H1 (cell line): Measurements from ENCODE around the gene FHIP1B. TPM values are rescaled to one million over a fixed set of nuclear protein-coding genes. Genes with fewer than 3 reads are reported as not detected.

ENCODE experiments used
- CTCF ChIA-PET: fragments of 300-600 bp; sonication (Branson Sonifier 250); formaldehyde crosslinking; loops from one replicate; lab custom pipeline; 2021; ENCODE audit not compliant: partially characterized antibody; lab: Charles Lee
- POLR2A ChIA-PET: fragments of 300-600 bp; sonication (Branson Sonifier 250); formaldehyde crosslinking; loops from one replicate; lab custom pipeline; 2021; ENCODE audit warnings: inconsistent platforms; ENCODE audit not compliant: partially characterized antibody; lab: Charles Lee
- DNase-seq, 2 experiments: peaks; one replicate each; pipeline versions ENCODE4 v3.0.0 to v3.0.0-alpha.2; 2010 to 2022; ENCODE audit warnings: low spot score in 2 of 2, low read depth in 1 of 2, mixed read lengths in 1 of 2
- FAIRE-seq: peaks from 2 replicates; lab custom pipeline; 2011; peaks lifted over from hg19 to GRCh38; lab: Jason Lieb, UNC
- H2AFZ ChIP-seq: 2 replicates; pipeline ENCODE4 v1.8.1; 2012; ENCODE audit warnings: low read length, inconsistent platforms
- H2AK5ac ChIP-seq: 2 replicates; pipeline ENCODE4 v1.6.1; 2013; ENCODE audit warnings: low read depth, low read length
- H2BK120ac ChIP-seq: replicated peaks from 2 replicates; pipeline ENCODE3; 2013; ENCODE audit warnings: low read depth, low read length, inconsistent platforms
- H2BK12ac ChIP-seq: 2 replicates; pipeline ENCODE4 v1.6.1; 2013; ENCODE audit warnings: low read depth, low read length
- H2BK15ac ChIP-seq: 2 replicates; pipeline ENCODE4 v1.6.1; 2013; ENCODE audit warnings: low read length
- H2BK20ac ChIP-seq: 2 replicates; pipeline ENCODE4 v1.6.1; 2013; ENCODE audit warnings: low read length
- H2BK5ac ChIP-seq: 2 replicates; pipeline ENCODE4 v1.6.1; 2013; ENCODE audit warnings: low read depth, low read length
- H3K14ac ChIP-seq: 2 replicates; pipeline ENCODE4 v1.6.1; 2013; ENCODE audit warnings: inconsistent platforms; ENCODE audit not compliant: insufficient read length
- H3K18ac ChIP-seq: 2 replicates; pipeline ENCODE4 v1.6.1; 2013; ENCODE audit warnings: low read length; ENCODE audit errors: extremely low read depth
- H3K23ac ChIP-seq: 2 replicates; pipeline ENCODE4 v1.6.1; 2013; ENCODE audit warnings: inconsistent platforms; ENCODE audit not compliant: insufficient read length
- H3K23me2 ChIP-seq: 2 replicates; pipeline ENCODE4 v1.6.1; 2013; ENCODE audit warnings: low read depth, low read length
- H3K27ac ChIP-seq: 2 replicates; pipeline ENCODE4 v1.6.1; 2011; ENCODE audit warnings: low read depth, low read length, inconsistent platforms
- H3K27me3 ChIP-seq, 4 experiments: replicated peaks in 1 of 4; 1 replicate in 1 of 4; 2 replicates in 3 of 4; pipeline versions ENCODE4 v1.6.1 to v1.8.1; 2011 to 2013; ENCODE audit warnings: low read length in 3 of 4, mild to moderate bottlenecking in 3 of 4, inconsistent platforms in 2 of 4, mixed read lengths in 2 of 4, moderate library complexity in 1 of 4; ENCODE audit not compliant: control insufficient read depth in 3 of 4, insufficient read depth in 3 of 4; ENCODE audit errors: extremely low read depth in 1 of 4
- H3K36me3 ChIP-seq, 4 experiments: 2 replicates each; pipeline versions ENCODE4 v1.6.1 to v1.8.1; 2011 to 2013; ENCODE audit warnings: mild to moderate bottlenecking in 4 of 4, low read length in 3 of 4, moderate library complexity in 2 of 4, control low read depth in 1 of 4, inconsistent platforms in 1 of 4; ENCODE audit not compliant: insufficient read depth in 4 of 4, control insufficient read depth in 2 of 4
- H3K4ac ChIP-seq: replicated peaks from 2 replicates; pipeline ENCODE3; 2013; ENCODE audit warnings: low read length, low read depth, mixed read lengths, inconsistent platforms; ENCODE audit not compliant: insufficient read length
- H3K4me1 ChIP-seq, 4 experiments: replicated peaks in 1 of 4; 1 replicate in 1 of 4; 2 replicates in 3 of 4; pipeline versions ENCODE4 v1.6.1 to v1.8.1; 2011 to 2013; ENCODE audit warnings: low read length in 3 of 4, inconsistent platforms in 2 of 4, mixed read lengths in 1 of 4; ENCODE audit not compliant: insufficient read depth in 4 of 4, control insufficient read depth in 3 of 4
- H3K4me2 ChIP-seq, 2 experiments: 2 replicates each; pipeline versions ENCODE4 v1.6.1 to v1.8.1; 2011 to 2013; ENCODE audit warnings: low read depth in 2 of 2, low read length in 2 of 2, control low read depth in 1 of 2, inconsistent platforms in 1 of 2, mild to moderate bottlenecking in 1 of 2; ENCODE audit not compliant: insufficient read depth in 1 of 2
- H3K4me3 ChIP-seq, 4 experiments: fragments of 200-600, 300-600 bp in 1 of 4; sonication (generic), shearing (Covaris generic), sonication (Bioruptor Twin) in 1 of 4; 2 replicates each; pipeline versions ENCODE4 v1.5.1 to v1.8.1; 2011 to 2016; ENCODE audit warnings: low read length in 4 of 4, low read depth in 3 of 4, control low read depth in 2 of 4, inconsistent platforms in 2 of 4, mild to moderate bottlenecking in 2 of 4, mixed read lengths in 1 of 4, moderate library complexity in 1 of 4; ENCODE audit not compliant: insufficient read depth in 2 of 4; ENCODE audit errors: extremely low read depth in 1 of 4
- H3K56ac ChIP-seq: replicated peaks from 2 replicates; pipeline ENCODE3; 2013; ENCODE audit warnings: low read depth, mild to moderate bottlenecking, mixed read lengths, low read length, inconsistent platforms; ENCODE audit not compliant: insufficient read length
- H3K79me1 ChIP-seq: 2 replicates; pipeline ENCODE4 v1.6.1; 2013; ENCODE audit warnings: low read depth, low read length, control low read depth
- H3K79me2 ChIP-seq, 2 experiments: 2 replicates each; pipeline versions ENCODE4 v1.6.1 to v1.8.1; 2012 to 2013; ENCODE audit warnings: low read length in 2 of 2, mild to moderate bottlenecking in 2 of 2, inconsistent platforms in 1 of 2; ENCODE audit not compliant: insufficient read depth in 2 of 2, control insufficient read depth in 1 of 2
- H3K9ac ChIP-seq, 4 experiments: replicated peaks in 1 of 4; 1 replicate in 1 of 4; 2 replicates in 3 of 4; pipeline versions ENCODE4 v1.6.1 to v1.8.1; 2011 to 2013; ENCODE audit warnings: low read depth in 3 of 4, low read length in 3 of 4, control low read depth in 2 of 4, mild to moderate bottlenecking in 2 of 4, moderate library complexity in 2 of 4, inconsistent platforms in 1 of 4; ENCODE audit errors: extremely low read depth in 1 of 4
- H3K9me3 ChIP-seq, 2 experiments: 2 replicates each; pipeline versions ENCODE4 v1.6.1 to v1.8.1; 2012 to 2013; ENCODE audit warnings: mild to moderate bottlenecking in 2 of 2, moderate library complexity in 2 of 2, control low read depth in 1 of 2, inconsistent platforms in 1 of 2, low read depth in 1 of 2, low read length in 1 of 2, mixed read lengths in 1 of 2; ENCODE audit not compliant: insufficient read depth in 2 of 2
- H4K20me1 ChIP-seq, 2 experiments: replicated peaks in 1 of 2; 2 replicates each; pipeline versions ENCODE3 to v1.8.1; 2011 to 2013; ENCODE audit warnings: inconsistent platforms in 2 of 2, low read length in 2 of 2, mild to moderate bottlenecking in 1 of 2; ENCODE audit not compliant: insufficient read depth in 2 of 2, control insufficient read depth in 1 of 2
- H4K5ac ChIP-seq: 2 replicates; pipeline ENCODE4 v1.6.1; 2013; ENCODE audit warnings: low read length, low read depth, mixed read lengths, inconsistent platforms; ENCODE audit not compliant: insufficient read length
- H4K8ac ChIP-seq: 2 replicates; pipeline ENCODE4 v1.8.0; 2013; ENCODE audit warnings: mild to moderate bottlenecking, moderate library complexity, low read length, inconsistent platforms; ENCODE audit not compliant: insufficient read depth; ENCODE audit errors: extremely low read depth
- H4K91ac ChIP-seq: replicated peaks from 2 replicates; pipeline ENCODE3; 2013; ENCODE audit warnings: low read length, mixed read lengths, inconsistent platforms; ENCODE audit not compliant: insufficient read length
- ASH2L ChIP-seq: fragments of 200-600, 300-600 bp; sonication (generic); IDR thresholded peaks from one replicate; pipeline ENCODE4 v1.7.1; 2017; ENCODE audit warnings: low read length
- BRCA1 ChIP-seq: IDR thresholded peaks from 2 replicates; pipeline ENCODE4 v1.6.1; 2012; ENCODE audit warnings: low read depth, low read length, improper control_type of control experiment
- CBX5 ChIP-seq: fragments of 300-800, 300-1000 bp; sonication (generic); IDR thresholded peaks from 2 replicates; pipeline ENCODE4 v1.7.1; 2016; ENCODE audit warnings: antibody characterized with exemption, low read length, low read depth
- FOSL1 ChIP-seq: IDR thresholded peaks from 2 replicates; pipeline ENCODE4 v1.6.1; 2011; ENCODE audit warnings: mild to moderate bottlenecking, low read depth, low read length, moderate library complexity; ENCODE audit not compliant: insufficient read depth
- GABPA ChIP-seq: IDR thresholded peaks from 2 replicates; pipeline ENCODE4 v1.6.1; 2011; ENCODE audit warnings: mild to moderate bottlenecking, low read length, moderate library complexity, borderline replicate concordance; ENCODE audit not compliant: insufficient read depth
- HDAC2 ChIP-seq, 2 experiments: fragments of 300-600 bp in 1 of 2; sonication (generic) in 1 of 2; IDR thresholded peaks; 2 replicates each; pipeline ENCODE4 v1.6.1; 2011 to 2012; ENCODE audit warnings: low read depth in 2 of 2, low read length in 2 of 2, mild to moderate bottlenecking in 2 of 2, moderate library complexity in 2 of 2, borderline replicate concordance in 1 of 2, inconsistent platforms in 1 of 2
- NANOG ChIP-seq: IDR thresholded peaks from 2 replicates; pipeline ENCODE4 v1.6.1; 2011; ENCODE audit warnings: low read length, low read depth, mild to moderate bottlenecking, inconsistent platforms; ENCODE audit not compliant: insufficient read depth, poor library complexity, severe bottlenecking
- POU5F1 ChIP-seq: IDR thresholded peaks from 2 replicates; pipeline ENCODE4 v1.6.1; 2011; ENCODE audit warnings: low read depth, mild to moderate bottlenecking, low read length, moderate library complexity
- RAD21 ChIP-seq, 2 experiments: IDR thresholded peaks in 1 of 2; conservative IDR thresholded peaks in 1 of 2; 2 replicates each; pipeline ENCODE4 v1.6.1; 2011; ENCODE audit warnings: low read depth in 2 of 2, low read length in 2 of 2, improper control_type of control experiment in 1 of 2, inconsistent platforms in 1 of 2, mild to moderate bottlenecking in 1 of 2, moderate library complexity in 1 of 2
- RXRA ChIP-seq: IDR thresholded peaks from 2 replicates; pipeline ENCODE4 v1.6.1; 2011; ENCODE audit warnings: low read depth, mild to moderate bottlenecking, low read length, moderate library complexity; ENCODE audit not compliant: insufficient read depth
- SP2 ChIP-seq: IDR thresholded peaks from 2 replicates; pipeline ENCODE4 v1.6.1; 2012; ENCODE audit warnings: mild to moderate bottlenecking, low read length, inconsistent platforms
- TCF12 ChIP-seq: IDR thresholded peaks from 2 replicates; pipeline ENCODE4 v1.6.1; 2011; ENCODE audit warnings: low read depth, mild to moderate bottlenecking, low read length
- WGBS, 2 experiments: shearing (Covaris generic) in 1 of 2; methylation state at CpG; one replicate each; pipeline versions ENCODE4 v1.1.6 to v1.1.7; 2013 to 2015; ENCODE audit warnings: low lambda C conversion rate in 2 of 2, mixed read lengths in 2 of 2, inconsistent platforms in 1 of 2, low coverage in 1 of 2, missing lambda C conversion rate in 1 of 2; ENCODE audit not compliant: insufficient replicate concordance in 2 of 2, insufficient coverage in 1 of 2, insufficient read length in 1 of 2; ENCODE audit errors: extremely low coverage in 1 of 2, missing lambda C conversion rate in 1 of 2; 5-methylcytosine and 5-hydroxymethylcytosine counted together
- polyA plus RNA-seq, 7 experiments: library from polyadenylated mRNA; depleted of rRNA in 3 of 7; stranded (reverse) in 5 of 7; unstranded in 2 of 7; fragments of >200 nt in 5 of 7; fragments of 200-250 nt in 2 of 7; gene quantifications; 1 replicate in 5 of 7; 2 replicates in 1 of 7; 4 replicates in 1 of 7; pipeline versions ENCODE4 v1.2.1 to v1.2.3, GENCODE V29; 2011 to 2013; ENCODE audit warnings: missing spikeins in 2 of 7, mixed read lengths in 2 of 7
- total RNA-seq: library from RNA; stranded (reverse); fragmentation: NEBNext Ultra II Directional; extraction: Animal tissue kit (Norgen Biotek cat#: 25700); gene quantifications from 2 replicates; pipeline ENCODE4 v1.2.1, GENCODE V29; 2021
- TF ChIP-seq, protein P1 (sequence below): IDR thresholded peaks from 2 replicates; pipeline ENCODE4 v1.6.1; 2011; ENCODE audit warnings: low read depth, mild to moderate bottlenecking, low read length; ENCODE audit not compliant: insufficient read depth

FHIP1B gene
- total and polyA plus RNA-seq, 2 of the 8 experiments (the other 6 are each of a cell fraction or from before 2014, with no cell fraction given), result 16.8 to 41.9 TPM

DNA sequence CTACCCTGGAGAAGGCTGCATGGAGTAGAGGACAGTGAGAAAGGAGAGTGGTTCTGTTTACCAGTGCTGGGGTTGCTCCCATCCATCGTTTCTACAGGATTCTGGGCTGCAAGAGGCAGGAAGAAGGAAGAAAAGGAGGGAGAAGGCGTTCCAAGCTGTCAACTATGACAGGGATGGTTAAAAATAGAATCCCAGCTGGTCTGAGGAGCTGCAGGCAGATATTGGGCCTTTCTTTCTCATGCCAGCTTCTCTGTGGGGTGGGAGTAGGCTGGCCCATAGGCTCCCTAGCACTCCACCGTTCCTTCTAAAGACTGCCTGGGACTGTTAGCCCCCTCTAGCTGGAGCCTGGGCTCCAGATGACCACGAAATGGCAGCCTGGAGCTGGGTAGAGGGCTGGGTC, 38.8 kb upstream of the FHIP1B start:
- Histone ChIP-seq H2BK15ac (no peak overlapping the region), H3K9me3 (no peaks in the 10 kb centered on the region), H3K23ac (no peak overlapping the region), H4K8ac (no peak overlapping the region), H3K4me3 (no peak overlapping the region), H3K27me3 (no peaks in the 10 kb centered on the region; a peak in 1 of 7 replicates), H4K20me1 (no peaks in the 10 kb centered on the region), H3K79me1 (no peaks in the 10 kb centered on the region), H4K5ac (no peak overlapping the region), H2BK20ac (no peak overlapping the region), H3K4me2 (no peak overlapping the region), H3K18ac (no peak overlapping the region), H4K91ac (no peak overlapping the region), H2AK5ac (no peak overlapping the region), H3K79me2 (no peaks in the 10 kb centered on the region), H2BK12ac (no peak overlapping the region), H3K23me2 (no peaks in the 10 kb centered on the region), H3K14ac (no peak overlapping the region), H2AFZ (no peak overlapping the region), H3K4me1 (peaks cover 0 to 4% (median 0%) of the 10 kb centered on the region in 4 experiments; a peak in 1 of 7 replicates), H3K27ac (no peak overlapping the region), H3K4ac (no peak overlapping the region), H3K56ac (no peak overlapping the region), H3K9ac (no peak overlapping the region), H2BK5ac (no peak overlapping the region), H3K36me3 (no peaks in the 10 kb centered on the region), H2BK120ac (no peak overlapping the region)
- ChIA-PET CTCF (interaction anchor here (0.6 to 8.6 kb wide), 13 partner anchors 9 to 250 kb away, joined by 3 to 112 read pairs (median 5); no protein-coding TSS in a partner anchor), POLR2A (no interaction called here)
- no peak for FAIRE-seq
- 84% methylated on average over 4 of the region's 4 CpGs; no CpG with 5 or more reads in 1 of the 2 experiments for WGBS, 2 experiments
- no peak for DNase-seq
- TF ChIP-seq GABPA (no peak), RXRA (no peak), BRCA1 (no peak), HDAC2 (IDR thresholded peaks at IDR 0.05; ENCODE audit: borderline replicate concordance in 1 of 2, low read depth in 2 of 2, low read length in 2 of 2) (no peak), FOSL1 (no peak), TCF12 (no peak), ASH2L (no peak), SP2 (no peak), RAD21 (IDR thresholded peaks at IDR 0.05 in 1 of 2, conservative IDR thresholded peaks at IDR 0.05 in 1 of 2; ENCODE audit: low read depth in 2 of 2, low read length in 2 of 2) (no peak), NANOG (no peak), CBX5 (no peak), POU5F1 (no peak)
- TF ChIP-seq, protein P1, sequence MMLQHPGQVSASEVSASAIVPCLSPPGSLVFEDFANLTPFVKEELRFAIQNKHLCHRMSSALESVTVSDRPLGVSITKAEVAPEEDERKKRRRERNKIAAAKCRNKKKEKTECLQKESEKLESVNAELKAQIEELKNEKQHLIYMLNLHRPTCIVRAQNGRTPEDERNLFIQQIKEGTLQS, result no peak
